BJ (cell line): ENCODE measurements around the gene LOC101059915. TPM values are rescaled to one million over a fixed set of nuclear protein-coding genes. Genes with fewer than 3 reads are reported as not detected.
"Not testable (repeated sequence)": the region's sequence is repeated elsewhere in the genome, so short reads cannot be mapped to it uniquely, and the experiment has no call there.

Experiments used
- CTCF ChIA-PET: fragments of 350-600 bp; formaldehyde crosslinking; extraction: SDS; loops from one replicate; lab custom pipeline; 2021; ENCODE audit warnings: antibody characterized with exemption, inconsistent platforms; lab: Yijun Ruan, JAX
- POLR2A ChIA-PET: fragments of 300-600 bp; sonication (Branson Sonifier 250); formaldehyde crosslinking; extraction: SDS; loops from one replicate; lab custom pipeline; 2021; ENCODE audit warnings: antibody characterized with exemption; lab: Charles Lee
- DNase-seq: peaks from one replicate; pipeline ENCODE4 v3.0.0-alpha.2; 2011; ENCODE audit warnings: low read depth
- H3K27me3 ChIP-seq: 2 replicates; pipeline ENCODE4 v1.6.0; 2011; ENCODE audit warnings: low read length; ENCODE audit not compliant: control insufficient read depth, insufficient read depth
- H3K36me3 ChIP-seq: 2 replicates; pipeline ENCODE4 v1.5.1; 2011; ENCODE audit warnings: low read length; ENCODE audit not compliant: control insufficient read depth, insufficient read depth
- H3K4me3 ChIP-seq: 2 replicates; pipeline ENCODE4 v1.5.1; 2011; ENCODE audit warnings: low read depth, mild to moderate bottlenecking, control low read depth, low read length
- polyA plus RNA-seq: library from polyadenylated mRNA; depleted of rRNA; stranded (reverse); fragments of >200 nt; gene quantifications from 2 replicates; pipeline ENCODE4 v1.2.3, GENCODE V29; 2011; rRNA removed
- small RNA-seq: library from RNA; depleted of rRNA; stranded (forward); fragments of <200 nt; gene quantifications from one replicate; pipeline ENCODE3, GENCODE V24; 2012; ENCODE audit warnings: low replicate concordance, low read depth; ENCODE audit not compliant: insufficient read length

LOC101059915 gene

GRCh38 chrX:71720289-71720886, 53.0 kb downstream of the LOC101059915 start:
- CTCF ChIA-PET, DNase-seq, H3K4me3 ChIP-seq, H3K27me3 ChIP-seq, H3K36me3 ChIP-seq, POLR2A ChIA-PET: not testable (repeated sequence)

Small RNA genes within 50 kb of the gene (small RNA-seq; reads per million reads assigned to genes)
- gene BX276092.4 = not detected

Other genes starting within 250 kb of the LOC101059915 start
- gene OGT, start 134.4 kb upstream of the LOC101059915 start, polyA plus RNA-seq = 280 and 330 TPM in 2 replicates
- gene GCNA, start 89.1 kb upstream of the LOC101059915 start, polyA plus RNA-seq = 2.4 and 3.0 TPM in 2 replicates
- gene CXCR3, start 49.0 kb upstream of the LOC101059915 start, polyA plus RNA-seq = not detected in 2 replicates
- not detected in 2 replicates for gene CXorf49, start 50.7 kb downstream of the LOC101059915 start, polyA plus RNA-seq
- not detected in 2 replicates for gene CXorf49B, start 95.8 kb downstream of the LOC101059915 start, polyA plus RNA-seq
- 4.4 and 7.9 TPM in 2 replicates for gene NHSL2, start 243.3 kb downstream of the LOC101059915 start, polyA plus RNA-seq